SW 1271 (cell line): ENCODE results near the gene SLC4A9.
"Not testable (repeated sequence)": the region's sequence is repeated elsewhere in the genome, so short reads cannot be mapped to it uniquely, and the experiment has no call there.

Experiments used
- DNase-seq, 2 experiments: peaks; one replicate each; lab custom pipeline; 2025; lab: John Stamatoyannopoulos, UW

The SLC4A9 gene

DNA sequence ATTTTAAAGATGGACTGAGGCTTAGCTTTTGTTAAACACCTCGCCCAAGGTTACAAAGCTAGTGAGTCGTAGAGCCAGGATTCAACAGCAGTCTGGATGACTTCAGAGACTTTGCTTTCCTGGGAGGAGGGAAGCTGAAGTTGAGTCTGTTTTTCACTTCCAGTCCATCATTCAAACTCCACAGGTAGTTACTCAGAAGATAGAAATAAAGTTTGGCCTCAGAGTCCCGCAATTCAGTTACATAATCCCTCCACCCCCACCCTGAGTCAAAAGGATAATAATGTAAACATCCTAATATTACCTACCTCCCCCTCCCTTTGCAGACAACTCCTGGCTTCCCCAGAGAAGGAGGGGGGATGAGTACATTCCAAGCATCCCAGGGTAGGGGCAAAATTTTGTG lies 21.7 kb upstream of the SLC4A9 start:
- DNase-seq: no peak

DNA sequence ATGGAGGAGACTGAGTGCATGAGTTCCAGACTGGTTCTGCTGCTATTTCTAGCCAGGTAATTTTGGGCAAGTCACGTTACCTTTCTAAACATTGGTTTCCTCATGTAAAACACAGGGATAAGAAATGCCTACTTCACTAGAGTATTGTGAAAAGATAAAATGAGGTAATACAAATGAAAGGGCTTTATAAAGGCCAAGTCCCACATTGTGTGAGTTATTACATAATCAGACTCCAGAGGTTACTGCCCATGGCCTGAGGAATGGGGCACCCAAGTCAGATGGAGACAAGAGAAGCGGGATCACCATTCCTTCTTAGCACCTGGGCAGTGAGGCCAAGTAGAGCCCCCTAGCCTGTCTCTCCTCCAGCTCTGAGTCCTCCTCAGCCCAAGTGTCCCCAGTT lies 21.1 kb upstream of the SLC4A9 start:
- no peak for DNase-seq

DNA sequence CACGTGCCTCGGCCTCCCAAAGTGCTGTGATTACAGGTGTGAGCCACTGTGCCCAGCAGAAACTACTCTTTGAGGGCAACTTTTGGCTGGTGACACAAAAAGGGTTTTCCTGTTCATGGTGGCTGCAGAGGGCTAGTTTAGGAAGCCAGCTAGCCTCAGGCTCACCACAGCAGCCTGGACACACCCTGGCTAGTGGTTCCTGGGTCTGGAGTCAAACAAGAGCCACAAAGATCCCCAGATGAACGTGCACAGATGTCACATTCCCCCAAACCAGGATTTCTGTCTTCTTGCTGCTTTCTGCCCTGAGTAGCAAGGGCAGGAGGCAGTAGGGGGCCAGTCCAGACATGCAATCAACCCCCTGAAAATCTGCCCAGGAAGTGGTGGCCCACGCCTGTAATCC lies 20.4 kb upstream of the SLC4A9 start:
- no peak for DNase-seq

DNA sequence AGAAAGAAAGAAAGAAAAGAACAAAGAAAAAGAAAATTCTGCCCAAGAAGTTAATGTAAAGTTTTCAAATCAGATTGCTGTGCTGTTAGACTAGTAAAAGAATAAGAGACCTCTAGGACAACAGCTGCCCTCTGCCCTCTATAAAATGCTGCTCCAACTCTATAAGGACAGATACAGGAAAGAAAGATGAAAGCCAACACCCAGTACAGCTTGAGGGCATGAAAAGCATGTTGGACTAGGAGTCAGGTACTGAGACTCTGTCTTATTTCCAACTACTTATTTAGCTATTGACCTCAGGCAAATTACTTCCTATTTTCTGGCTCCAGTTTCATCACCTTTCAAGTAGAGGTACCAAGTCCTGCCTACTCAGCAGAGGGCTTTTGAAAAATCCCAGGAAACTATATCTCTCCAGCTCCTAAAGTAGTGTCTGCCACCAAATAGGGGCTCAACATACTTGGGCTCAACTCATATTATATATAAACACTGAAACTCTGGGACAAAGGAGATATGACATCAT lies 19.3 kb upstream of the SLC4A9 start:
- DNase-seq: no peak

DNA sequence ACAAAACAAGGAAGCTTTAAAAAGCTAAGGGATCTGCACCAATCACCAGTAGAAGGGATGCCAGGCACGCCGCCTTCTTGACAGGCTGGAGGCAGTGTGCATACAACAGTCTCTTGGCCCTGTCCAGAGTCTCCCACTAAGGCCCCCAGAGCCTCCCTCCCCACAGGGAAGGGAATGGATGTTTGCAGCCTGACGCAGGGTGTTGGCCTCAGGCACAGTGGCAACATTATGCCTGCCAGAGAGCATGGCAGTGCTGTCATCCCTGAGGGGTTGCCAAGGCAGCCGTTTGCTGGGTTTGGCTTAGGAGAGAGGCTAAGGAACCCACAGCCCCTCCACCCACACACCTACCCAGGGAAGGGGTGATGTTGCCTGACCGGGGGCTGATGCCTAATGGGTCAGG lies 18.4 kb upstream of the SLC4A9 start:
- DNase-seq: no peak

DNA sequence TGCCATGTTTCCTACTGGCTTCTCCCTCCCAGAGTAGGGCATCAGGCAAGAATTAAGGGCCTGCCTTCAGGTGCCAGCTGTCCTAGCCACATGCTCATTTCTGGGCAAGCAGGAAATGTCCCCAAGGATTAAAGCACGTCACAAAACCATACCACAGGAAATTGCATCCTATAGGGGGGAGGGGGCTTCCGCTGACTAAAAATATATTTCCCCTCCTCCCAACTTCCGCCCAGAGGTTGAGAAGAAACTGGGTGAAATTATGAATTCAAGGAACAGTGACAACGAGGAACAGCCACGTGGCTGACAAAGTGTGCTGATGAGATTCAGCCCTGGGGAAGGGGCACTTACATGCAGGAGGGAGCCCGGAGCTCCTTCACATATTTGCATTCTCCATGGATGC lies 17.7 kb upstream of the SLC4A9 start:
- no peak for DNase-seq

DNA sequence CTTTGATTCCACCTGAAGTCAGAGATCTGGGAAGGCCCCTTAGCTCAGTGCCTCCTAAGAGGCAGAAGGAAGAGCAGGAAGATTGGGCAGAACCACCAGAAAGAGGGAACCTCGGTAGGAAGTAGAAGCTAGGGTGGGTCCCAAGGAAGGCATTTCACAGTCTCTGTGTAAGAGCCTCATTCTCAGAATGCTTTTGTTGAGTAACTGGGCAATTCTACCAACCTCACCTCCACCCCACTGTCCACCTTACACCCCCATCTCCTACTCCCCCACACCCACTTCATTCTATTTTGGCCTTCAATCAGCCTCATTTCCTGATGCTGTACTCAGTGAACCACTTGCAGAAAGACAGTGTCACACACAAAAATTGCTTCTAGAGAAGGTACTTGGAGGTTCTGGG lies 17.1 kb upstream of the SLC4A9 start:
- DNase-seq: no peak

DNA sequence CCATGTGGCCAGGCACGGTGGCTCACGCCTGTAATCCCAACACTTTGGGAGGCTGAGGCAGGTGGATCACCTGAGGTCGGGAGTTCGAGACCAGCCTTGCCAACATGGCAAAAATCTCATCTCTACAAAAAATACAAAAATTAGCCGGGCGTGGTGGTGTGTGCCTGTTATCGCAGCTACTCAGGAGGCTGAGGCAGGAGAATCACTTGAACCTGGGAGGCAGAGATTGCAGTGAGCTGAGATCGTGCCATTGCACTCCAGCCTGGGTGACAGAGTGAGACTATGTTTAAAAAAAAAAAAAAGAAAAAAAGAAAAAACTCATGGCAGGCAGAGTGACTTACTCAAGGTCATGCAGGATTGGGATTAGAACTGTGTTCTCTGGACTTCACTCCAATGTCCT lies 16.1 kb upstream of the SLC4A9 start:
- not testable (repeated sequence) for DNase-seq

DNA sequence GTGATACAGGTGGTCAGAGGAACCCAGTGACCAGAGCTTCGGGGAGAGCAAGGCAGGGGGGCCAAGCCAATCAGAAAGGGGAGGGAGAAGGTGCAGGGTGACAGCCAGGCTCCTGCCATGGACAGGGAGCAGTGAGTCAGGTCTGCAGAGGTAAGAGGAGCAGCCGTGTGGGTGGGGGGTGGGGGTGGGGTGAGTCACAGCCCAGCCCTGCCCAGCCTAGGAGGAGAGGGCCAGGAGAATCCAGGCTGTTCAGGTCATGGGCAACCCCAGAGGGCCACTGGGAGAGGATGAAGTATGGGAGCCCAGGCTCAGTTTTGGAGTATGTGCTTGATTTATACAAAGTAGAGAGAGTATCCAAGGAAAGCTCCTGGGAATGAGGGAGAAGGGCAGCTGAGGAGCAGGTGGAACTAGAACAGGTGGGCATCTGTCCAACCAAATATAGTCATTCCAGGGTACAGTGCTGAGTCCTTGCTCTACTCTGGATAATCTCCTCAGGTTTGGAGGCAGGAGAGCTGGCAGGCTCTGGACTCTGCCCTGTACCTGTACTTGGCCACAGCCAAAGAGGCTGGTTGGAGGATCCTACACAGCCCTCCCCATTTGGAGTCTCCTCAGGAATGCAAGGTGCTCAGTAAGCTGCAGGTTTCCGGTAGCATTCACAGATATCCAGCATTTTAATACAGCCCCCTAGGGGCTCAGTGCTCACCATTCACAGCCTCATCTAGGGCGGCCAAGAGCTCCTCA lies 15.1 kb upstream of the SLC4A9 start:
- peak in 1 of 2 experiments; percentile 28 for DNase-seq

DNA sequence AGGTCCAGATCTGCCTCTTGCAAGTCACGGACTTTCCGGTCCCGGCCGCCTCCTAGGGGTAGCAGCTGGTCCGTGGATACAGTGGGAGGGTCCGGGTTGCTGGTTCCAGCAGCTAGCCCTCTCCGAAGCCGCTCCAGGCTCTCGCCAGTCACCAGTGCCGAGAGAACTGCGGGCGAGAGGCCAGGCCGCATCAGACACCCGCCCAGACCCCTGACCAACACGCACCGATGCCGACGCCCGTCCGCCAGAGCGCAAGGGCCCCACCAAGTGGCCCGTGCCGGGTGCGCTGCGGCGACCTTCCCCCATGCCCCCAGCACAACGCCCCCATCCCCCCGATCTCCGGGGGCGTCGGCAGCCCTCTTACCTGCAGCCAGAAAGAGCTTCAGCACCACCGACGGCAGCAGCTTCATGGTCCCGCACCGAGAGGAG lies 14.1 kb upstream of the SLC4A9 start:
- peak; percentile 25 to 56 for DNase-seq

DNA sequence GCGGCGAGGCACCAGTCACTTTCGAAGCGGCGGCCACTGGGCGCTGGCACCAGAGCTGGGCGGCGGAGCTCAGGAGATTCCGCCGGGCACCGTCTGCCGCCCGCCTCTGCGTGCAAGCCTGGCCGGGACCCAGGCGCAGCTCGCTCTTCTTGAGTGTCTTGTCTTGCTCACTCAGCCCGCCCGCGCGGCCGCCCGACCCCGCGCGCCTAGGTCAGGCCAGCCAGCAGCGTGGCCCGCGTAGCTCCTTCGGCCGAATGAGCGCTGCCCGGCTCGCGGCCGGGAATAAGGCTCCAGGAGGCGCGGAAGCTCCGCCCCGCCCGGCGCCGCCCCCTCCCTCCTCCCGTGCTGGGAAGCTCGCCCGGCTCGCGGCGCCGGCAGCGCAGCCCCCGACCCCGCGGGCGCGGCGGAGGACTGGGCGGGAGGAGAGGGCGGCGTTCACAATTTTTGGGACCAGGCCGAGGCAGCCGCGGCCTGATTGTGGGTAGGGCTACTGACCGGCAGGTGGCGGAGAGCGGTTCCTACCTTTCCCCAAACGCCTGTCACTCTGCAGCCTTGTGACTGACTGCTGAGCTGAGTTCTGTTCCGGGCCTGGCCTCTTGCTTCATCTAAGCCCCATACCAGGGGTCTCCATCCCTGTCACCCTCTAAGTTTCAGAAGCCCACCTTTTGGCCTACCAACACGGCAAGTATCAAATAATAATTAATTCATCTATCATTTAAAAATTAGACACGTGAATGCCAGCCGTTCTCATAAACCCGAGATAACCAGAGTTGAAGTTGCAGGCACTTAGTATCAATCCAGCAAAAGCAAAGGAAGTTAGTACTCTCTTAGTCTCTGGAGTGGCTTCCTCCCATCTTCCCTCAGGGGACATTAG lies 13.4 kb upstream of the SLC4A9 start, which contains the start of gene HBEGF:
Gene HBEGF, minus strand, starts transcription at position 256 of the 874 bp plus-strand sequence. CDS start 275 bp downstream, outside the sequence.
- DNase-seq: peak; percentile 69 to 83

DNA sequence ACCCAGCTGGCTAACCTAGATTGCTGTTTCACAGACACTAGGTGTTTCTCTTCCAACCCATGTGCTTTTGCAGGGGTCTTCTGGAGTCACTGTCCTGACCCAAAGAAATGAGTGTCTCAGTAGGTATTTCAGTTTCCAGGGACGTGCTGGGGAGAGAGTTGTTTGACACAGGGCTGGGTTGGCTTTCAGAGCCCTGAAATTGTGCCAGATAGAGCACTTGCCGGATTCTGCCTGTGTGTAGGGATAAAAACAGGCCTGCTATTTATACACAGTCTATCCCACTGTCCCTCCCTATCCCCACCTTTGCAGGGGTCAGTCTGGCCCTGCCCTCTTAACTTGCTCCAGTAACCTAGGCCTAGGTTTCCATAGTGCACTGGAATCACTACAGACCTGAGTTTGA lies 12.6 kb upstream of the SLC4A9 start:
- no peak for DNase-seq

DNA sequence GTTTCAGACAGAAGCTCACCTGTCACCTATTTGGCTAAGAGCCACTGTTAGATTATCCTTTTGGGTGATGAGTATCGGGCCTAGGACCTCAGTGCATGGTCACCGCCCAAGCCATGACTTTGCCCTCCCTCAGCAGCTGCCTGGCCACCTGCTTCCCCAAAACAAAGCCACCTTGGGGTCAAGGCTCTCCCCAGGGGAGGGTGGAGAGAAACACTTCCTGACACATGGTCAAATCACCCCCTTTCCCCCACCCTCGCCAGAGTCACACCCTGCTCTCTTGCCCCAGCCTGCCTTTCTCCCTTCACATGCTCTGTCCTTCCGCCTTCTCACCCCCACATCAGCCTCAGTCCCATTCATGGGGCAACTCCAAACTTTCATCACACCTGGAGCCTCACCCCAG lies 11.9 kb upstream of the SLC4A9 start:
- DNase-seq: no peak

DNA sequence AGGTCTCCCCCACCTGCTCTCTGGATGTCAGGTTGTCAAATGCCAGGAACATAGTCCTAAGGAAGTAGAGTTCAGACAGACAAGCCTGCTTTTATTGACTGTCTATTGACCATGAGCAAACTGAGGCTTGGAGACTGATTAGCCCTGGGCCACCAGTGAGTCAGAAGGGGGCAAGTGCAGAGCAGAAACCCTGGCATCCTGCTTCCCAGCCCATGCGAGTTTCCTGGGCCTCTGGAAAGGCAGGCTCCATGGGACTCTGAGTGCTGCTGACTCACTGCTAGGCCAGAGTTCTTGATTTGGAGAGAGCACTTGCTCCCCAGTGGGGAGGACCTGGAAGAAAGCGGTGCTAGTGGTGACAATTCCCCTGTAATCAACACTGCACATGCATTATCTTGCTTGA lies 10.8 kb upstream of the SLC4A9 start:
- no peak for DNase-seq

DNA sequence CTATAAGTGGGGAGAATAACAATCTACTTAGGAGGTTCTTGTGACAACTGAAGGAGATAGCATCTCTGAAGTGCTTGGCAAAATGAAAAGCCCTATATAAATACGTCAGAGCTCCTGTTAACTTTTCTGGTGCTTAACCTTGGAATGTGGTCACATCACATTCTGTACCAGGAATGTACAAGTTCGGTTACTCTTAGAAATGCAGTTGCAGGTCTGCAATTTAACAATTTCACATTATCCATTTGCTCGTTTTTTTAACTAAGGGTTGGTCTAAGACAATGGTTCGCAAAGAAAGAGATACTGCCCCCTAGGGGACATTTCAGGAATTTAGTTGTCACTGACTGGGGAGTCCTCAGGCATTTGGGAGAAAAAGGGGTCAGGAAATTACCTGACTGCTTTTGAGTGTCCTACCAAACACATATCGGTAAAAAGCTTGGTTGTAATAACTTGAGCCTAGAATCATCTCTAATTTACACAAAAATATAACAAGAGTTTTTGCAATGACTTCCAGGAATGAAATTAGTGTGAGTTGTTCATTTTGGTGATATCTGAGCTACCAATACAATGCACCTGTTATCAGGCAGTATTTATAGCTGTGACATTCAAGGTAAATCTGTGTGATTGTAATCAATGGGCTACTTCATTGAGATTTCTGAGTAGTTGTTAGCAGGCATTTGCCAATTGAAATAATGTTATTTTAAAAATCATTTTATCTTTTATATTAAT lies 8.2 kb upstream of the SLC4A9 start:
- DNase-seq: peak; percentile 36 to 77

DNA sequence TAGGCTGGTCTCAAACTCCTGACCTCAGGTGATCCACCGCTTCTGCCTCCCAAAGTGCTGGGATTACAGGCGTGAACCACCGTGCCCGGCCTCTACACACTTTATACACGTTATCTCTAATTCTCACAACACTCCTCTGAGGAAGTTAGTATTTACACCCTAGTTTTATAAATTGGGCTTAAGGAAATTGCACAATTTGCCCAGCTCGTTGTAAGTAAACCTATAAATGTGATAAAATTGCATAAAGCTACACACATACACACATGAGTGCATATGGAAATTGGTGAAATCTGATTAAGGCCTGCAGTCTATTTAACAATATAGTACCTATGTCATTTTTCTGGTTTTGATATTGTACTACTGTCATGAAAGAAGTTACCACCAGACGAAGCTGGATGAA lies 4.4 kb upstream of the SLC4A9 start:
- DNase-seq: no peak

DNA sequence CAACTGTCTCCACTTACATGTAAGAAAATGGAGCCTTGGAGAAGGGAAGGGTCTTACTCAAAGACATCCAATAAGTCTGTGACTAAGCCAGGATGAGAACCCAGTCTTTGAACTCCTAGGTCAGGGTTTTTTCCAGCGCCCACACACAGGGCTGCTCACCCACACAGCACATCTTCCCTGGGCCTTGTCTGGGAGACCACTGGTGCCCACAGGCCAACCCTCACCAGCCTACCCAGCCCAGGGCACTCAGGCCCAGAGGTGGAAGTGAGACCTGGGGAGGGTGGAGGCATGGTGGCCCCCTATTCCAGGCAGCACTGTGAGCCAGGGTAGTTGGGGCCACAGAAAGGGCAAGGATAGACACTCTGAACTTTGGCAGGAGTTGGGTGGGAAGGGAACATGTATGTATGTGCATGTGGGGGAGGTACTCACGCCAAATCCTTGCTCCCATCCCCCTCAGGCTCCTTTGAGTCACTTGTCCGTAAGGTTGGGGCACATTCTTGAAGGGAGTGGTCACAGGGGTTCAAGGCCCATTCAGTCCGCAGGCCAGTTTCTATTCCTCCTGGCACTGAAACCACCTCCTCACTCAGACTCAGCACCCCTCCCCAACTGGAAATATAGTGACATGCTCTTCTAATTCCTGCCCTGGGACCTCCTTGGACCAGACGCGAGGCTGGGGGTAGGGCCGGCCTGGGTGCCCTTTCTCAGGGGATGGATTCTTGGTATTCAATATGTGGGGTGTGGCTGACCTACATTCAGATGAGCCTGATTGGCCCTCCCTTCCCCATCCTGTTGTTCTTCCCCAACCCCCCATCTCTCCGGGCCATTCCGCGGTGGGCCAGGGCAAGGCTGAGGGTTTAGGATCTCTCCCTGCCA lies 2.9 kb upstream of the SLC4A9 start:
- no peak for DNase-seq

DNA sequence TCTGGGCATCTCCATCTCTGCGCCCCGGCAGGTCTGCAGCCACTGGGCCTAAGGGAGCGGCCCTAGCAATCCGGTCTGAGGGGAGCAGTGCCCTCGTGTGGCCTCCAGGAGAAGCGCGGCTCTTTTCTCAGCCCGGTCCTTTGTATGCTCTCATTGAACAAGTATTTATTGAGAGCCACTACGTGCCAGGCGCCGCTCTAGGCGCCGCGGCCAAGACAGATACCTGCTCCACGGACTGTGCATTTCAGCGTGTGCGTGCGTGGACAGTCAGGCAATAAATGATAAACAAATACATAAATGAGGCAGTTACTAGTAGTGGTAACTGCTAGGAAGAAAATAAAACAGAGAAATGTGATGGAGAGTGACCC lies 2.3 kb upstream of the SLC4A9 start:
- DNase-seq: peak; percentile 66 to 89

DNA sequence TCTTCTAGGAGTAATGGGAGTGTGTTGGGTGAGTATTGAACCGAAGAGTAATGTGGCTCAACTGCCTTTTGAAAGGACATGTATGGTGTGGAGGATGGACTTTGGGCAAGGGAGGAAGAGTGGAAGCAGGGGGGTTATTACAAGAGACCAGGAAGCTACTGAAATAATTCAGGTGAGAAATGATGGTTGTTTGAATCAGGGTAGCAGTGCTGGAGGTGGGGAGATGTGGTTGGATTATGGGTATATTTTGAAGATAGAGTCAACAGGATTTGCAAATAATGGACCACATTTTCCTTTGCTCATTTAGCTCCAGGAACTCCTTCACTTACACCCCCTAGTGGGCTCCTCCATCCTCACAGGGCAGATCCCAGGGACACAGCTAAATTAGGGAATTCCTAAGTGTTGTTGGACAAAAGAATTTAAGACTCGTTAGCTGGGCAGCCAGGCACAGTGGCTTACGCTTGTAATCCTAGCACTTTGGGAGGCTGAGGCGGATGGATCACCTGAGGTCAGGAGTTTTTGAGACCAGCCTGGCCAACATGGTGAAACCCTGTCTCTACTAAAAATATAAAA lies 1.2 kb upstream of the SLC4A9 start:
- DNase-seq: peak in 1 of 2 experiments; percentile 59

DNA sequence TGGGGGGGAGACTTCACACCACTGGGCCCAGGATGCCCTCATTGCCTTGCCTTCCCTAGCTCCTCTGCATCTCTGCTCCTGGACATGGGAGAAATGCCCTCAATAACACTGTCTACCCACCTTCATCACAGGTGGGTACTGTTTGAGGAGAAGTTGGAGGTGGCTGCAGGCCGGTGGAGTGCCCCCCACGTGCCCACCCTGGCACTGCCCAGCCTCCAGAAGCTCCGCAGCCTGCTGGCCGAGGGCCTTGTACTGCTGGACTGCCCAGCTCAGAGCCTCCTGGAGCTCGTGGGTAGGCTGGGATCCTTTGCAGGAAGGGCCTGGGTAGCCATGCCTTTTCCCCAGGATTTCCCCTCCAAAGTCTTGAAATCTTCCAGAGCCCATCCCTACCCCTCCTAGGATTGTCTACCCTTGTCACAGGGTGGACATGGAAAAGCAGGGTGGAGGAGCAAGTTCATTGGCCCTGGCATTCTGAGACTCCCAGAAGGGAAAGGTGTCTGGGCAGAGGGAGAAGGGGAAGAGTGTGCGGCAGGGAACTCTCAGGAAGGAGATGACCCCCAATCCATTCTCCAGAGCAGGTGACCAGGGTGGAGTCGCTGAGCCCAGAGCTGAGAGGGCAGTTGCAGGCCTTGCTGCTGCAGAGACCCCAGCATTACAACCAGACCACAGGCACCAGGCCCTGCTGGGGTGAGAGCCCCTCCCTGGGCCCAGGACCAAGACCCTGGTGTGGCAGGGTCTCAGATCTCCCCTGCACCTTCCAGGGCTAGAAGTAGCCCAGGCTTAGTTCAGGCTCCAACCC lies 886 bp downstream of the SLC4A9 start:
- DNase-seq: no peak
